Stimulated activated memory B cell treated with anti-CD40 and anti-IgM and Interleukin-4, amounts not matched to agents 10 μg/mL and 1 μg/mL and 100 μg/mL, for 72 hours (primary cell): ENCODE measurements around the gene HEXD.

Experiments
- ATAC-seq: fragments of 150-1000 bp; cut with Tn5 transposase; 2 replicates; pipeline ENCODE4 v1.10.0; 2021
- H3K27ac Mint-ChIP-seq: one replicate; pipeline ENCODE4 v1.8.0; 2022; ENCODE audit warnings: mild to moderate bottlenecking, mixed read lengths
- H3K27me3 Mint-ChIP-seq: one replicate; pipeline ENCODE4 v1.8.0; 2022; ENCODE audit warnings: mixed read lengths
- H3K36me3 Mint-ChIP-seq: one replicate; pipeline ENCODE4 v1.8.0; 2022; ENCODE audit warnings: mixed read lengths
- H3K4me1 Mint-ChIP-seq: one replicate; pipeline ENCODE4 v1.8.0; 2022; ENCODE audit warnings: mixed read lengths
- H3K4me3 Mint-ChIP-seq: one replicate; pipeline ENCODE4 v1.8.0; 2022; ENCODE audit warnings: mild to moderate bottlenecking, moderate library complexity, mixed read lengths
- H3K9me3 Mint-ChIP-seq: one replicate; pipeline ENCODE4 v1.8.0; 2022; ENCODE audit warnings: mixed read lengths

The HEXD gene

GRCh38 chr17:82388223-82388921 lies 29.8 kb upstream of the HEXD start:
- Mint-ChIP-seq H3K4me3 (no peak overlapping the region), H3K9me3 (no peaks in the 10 kb centered on the region), H3K27ac (no peak overlapping the region), H3K27me3 (peaks cover 28% of the 10 kb centered on the region), H3K4me1 (peaks cover 11% of the 10 kb centered on the region), H3K36me3 (peaks cover 15% of the 10 kb centered on the region)
- ATAC-seq = no peak

GRCh38 chr17:82388922-82389283 lies 29.2 kb upstream of the HEXD start:
- Mint-ChIP-seq H3K27ac (no peak overlapping the region), H3K4me3 (no peak overlapping the region), H3K9me3 (no peaks in the 10 kb centered on the region), H3K36me3 (peaks cover 20% of the 10 kb centered on the region), H3K27me3 (peaks cover 23% of the 10 kb centered on the region), H3K4me1 (peaks cover 11% of the 10 kb centered on the region)
- ATAC-seq = no peak

GRCh38 chr17:82389379-82389778 lies 28.8 kb upstream of the HEXD start:
- H3K27ac Mint-ChIP-seq = no peak overlapping the region
- no peaks in the 10 kb centered on the region for H3K9me3 Mint-ChIP-seq
- peaks cover 11% of the 10 kb centered on the region for H3K4me1 Mint-ChIP-seq
- H3K4me3 Mint-ChIP-seq = no peak overlapping the region
- ATAC-seq = no peak
- peaks cover 22% of the 10 kb centered on the region for H3K27me3 Mint-ChIP-seq
- peaks cover 24% of the 10 kb centered on the region for H3K36me3 Mint-ChIP-seq

GRCh38 chr17:82390015-82390859 lies 27.9 kb upstream of the HEXD start:
- Mint-ChIP-seq H3K27me3 (peaks cover 15% of the 10 kb centered on the region), H3K9me3 (no peaks in the 10 kb centered on the region), H3K4me1 (peaks cover 11% of the 10 kb centered on the region), H3K4me3 (no peak overlapping the region), H3K27ac (no peak overlapping the region), H3K36me3 (peaks cover 32% of the 10 kb centered on the region)
- peak; percentile 31 for ATAC-seq

- Mint-ChIP-seq H3K27ac (no peak overlapping the region), H3K36me3 (peaks cover 36% of the 10 kb centered on the region), H3K4me3 (no peak overlapping the region), H3K4me1 (peaks cover 11% of the 10 kb centered on the region), H3K27me3 (peaks cover 8% of the 10 kb centered on the region), H3K9me3 (no peaks in the 10 kb centered on the region)
- peak; percentile 38 for ATAC-seq
Measured at GRCh38 chr17:82390860-82391435, 27.2 kb upstream of the HEXD start.

GRCh38 chr17:82391496-82392066 lies 26.6 kb upstream of the HEXD start:
- H3K36me3 Mint-ChIP-seq = peaks cover 42% of the 10 kb centered on the region
- no peak for ATAC-seq
- no peak overlapping the region for H3K4me3 Mint-ChIP-seq
- H3K9me3 Mint-ChIP-seq = no peaks in the 10 kb centered on the region
- peaks cover 11% of the 10 kb centered on the region for H3K4me1 Mint-ChIP-seq
- H3K27me3 Mint-ChIP-seq = peaks cover 1% of the 10 kb centered on the region
- no peak overlapping the region for H3K27ac Mint-ChIP-seq

- no peak for ATAC-seq
- H3K9me3 Mint-ChIP-seq = no peaks in the 10 kb centered on the region
- peaks cover 47% of the 10 kb centered on the region for H3K36me3 Mint-ChIP-seq
- H3K4me3 Mint-ChIP-seq = no peak overlapping the region
- H3K4me1 Mint-ChIP-seq = peaks cover 8% of the 10 kb centered on the region
- no peaks in the 10 kb centered on the region for H3K27me3 Mint-ChIP-seq
- H3K27ac Mint-ChIP-seq = no peak overlapping the region
Measured at GRCh38 chr17:82392209-82392920, 25.8 kb upstream of the HEXD start.

- Mint-ChIP-seq H3K27me3 (no peaks in the 10 kb centered on the region), H3K4me1 (peaks cover 3% of the 10 kb centered on the region), H3K27ac (no peak overlapping the region), H3K9me3 (no peaks in the 10 kb centered on the region), H3K4me3 (no peak overlapping the region), H3K36me3 (peaks cover 52% of the 10 kb centered on the region)
- no peak for ATAC-seq
Measured at GRCh38 chr17:82392941-82393340, 25.2 kb upstream of the HEXD start.

- no peak overlapping the region for H3K27ac Mint-ChIP-seq
- ATAC-seq = no peak
- peaks cover 59% of the 10 kb centered on the region for H3K36me3 Mint-ChIP-seq
- no peaks in the 10 kb centered on the region for H3K27me3 Mint-ChIP-seq
- H3K9me3 Mint-ChIP-seq = no peaks in the 10 kb centered on the region
- no peaks in the 10 kb centered on the region for H3K4me1 Mint-ChIP-seq
- H3K4me3 Mint-ChIP-seq = no peak overlapping the region
Measured at GRCh38 chr17:82394278-82394677, 23.9 kb upstream of the HEXD start.

GRCh38 chr17:82396601-82397435 lies 21.3 kb upstream of the HEXD start:
- no peak overlapping the region for H3K27ac Mint-ChIP-seq
- H3K4me3 Mint-ChIP-seq = no peak overlapping the region
- H3K9me3 Mint-ChIP-seq = no peaks in the 10 kb centered on the region
- H3K4me1 Mint-ChIP-seq = peaks cover 6% of the 10 kb centered on the region
- peaks cover 64% of the 10 kb centered on the region for H3K36me3 Mint-ChIP-seq
- peak; percentile 35 for ATAC-seq
- H3K27me3 Mint-ChIP-seq = no peaks in the 10 kb centered on the region

GRCh38 chr17:82397449-82398335 lies 20.5 kb upstream of the HEXD start:
- H3K27me3 Mint-ChIP-seq = no peaks in the 10 kb centered on the region
- peaks cover 6% of the 10 kb centered on the region for H3K4me1 Mint-ChIP-seq
- H3K9me3 Mint-ChIP-seq = no peaks in the 10 kb centered on the region
- H3K27ac Mint-ChIP-seq = no peak overlapping the region
- ATAC-seq = no peak
- peaks cover 64% of the 10 kb centered on the region for H3K36me3 Mint-ChIP-seq
- H3K4me3 Mint-ChIP-seq = no peak overlapping the region

- H3K27me3 Mint-ChIP-seq = no peaks in the 10 kb centered on the region
- no peak for ATAC-seq
- no peaks in the 10 kb centered on the region for H3K9me3 Mint-ChIP-seq
- no peak overlapping the region for H3K27ac Mint-ChIP-seq
- peaks cover 62% of the 10 kb centered on the region for H3K36me3 Mint-ChIP-seq
- H3K4me1 Mint-ChIP-seq = peaks cover 6% of the 10 kb centered on the region
- no peak overlapping the region for H3K4me3 Mint-ChIP-seq
Measured at GRCh38 chr17:82399041-82399441, 19.1 kb upstream of the HEXD start.

- H3K4me3 Mint-ChIP-seq = no peak overlapping the region
- H3K27ac Mint-ChIP-seq = no peak overlapping the region
- peaks cover 6% of the 10 kb centered on the region for H3K4me1 Mint-ChIP-seq
- no peaks in the 10 kb centered on the region for H3K9me3 Mint-ChIP-seq
- peaks cover 63% of the 10 kb centered on the region for H3K36me3 Mint-ChIP-seq
- H3K27me3 Mint-ChIP-seq = no peaks in the 10 kb centered on the region
- no peak for ATAC-seq
Measured at GRCh38 chr17:82399601-82400101, 18.5 kb upstream of the HEXD start.
